ENCODE measurements around the gene PRSS56. TPM values are rescaled to one million over a fixed set of nuclear protein-coding genes. Genes with fewer than 3 reads are reported as not detected.

PRSS56 gene
- total RNA-seq, 1 donor from 2014 or later: not detected

GRCh38 chr2:232574674-232575403 is 54.7 kb downstream of the PRSS56 start:
- Histone ChIP-seq H3K27ac (no peak overlapping the region), H3K4me1 (peaks cover 12% of the 10 kb centered on the region), H4K20me1 (ENCODE audit: low read depth) (peaks cover 3% of the 10 kb centered on the region), H3K9ac (no peak overlapping the region), H3F3A (ENCODE audit: low read depth) (no peaks in the 10 kb centered on the region), H3K36me3 (no peaks in the 10 kb centered on the region), H3K79me2 (ENCODE audit: low read depth) (no peaks in the 10 kb centered on the region), H3K4me3 (no peak overlapping the region), H3K4me2 (no peak overlapping the region), H2AFZ (replicated peaks) (no peak overlapping the region), H3K27me3 (no peaks in the 10 kb centered on the region), H3K9me3 (ENCODE audit: low read depth) (no peaks in the 10 kb centered on the region)
- H3K9me3 Mint-ChIP-seq: no peaks in the 10 kb centered on the region
- peaks cover 21% of the 10 kb centered on the region for H3K36me3 Mint-ChIP-seq
- H3K27me3 Mint-ChIP-seq (ENCODE audit: insufficient read depth, low read depth): peaks cover 2% of the 10 kb centered on the region
- peaks cover 10% of the 10 kb centered on the region for H3K4me1 Mint-ChIP-seq
- H3K27ac Mint-ChIP-seq: no peak overlapping the region
- TF ChIP-seq CTCF (IDR thresholded peaks at IDR 0.05) (no peak), EZH2phosphoT487 (IDR thresholded peaks at IDR 0.05) (no peak), EZH2 (IDR thresholded peaks at IDR 0.05) (no peak)
- no peak for DNase-seq (ENCODE audit: low spot score)
- H3K4me3 Mint-ChIP-seq: no peak overlapping the region

Other genes starting within 250 kb of the PRSS56 start
- gene ALPP, start 141.6 kb upstream of the PRSS56 start, total RNA-seq (ENCODE audit: low replicate concordance): not detected in 2 replicates
- not detected in 2 replicates for gene ALPG, start 113.5 kb upstream of the PRSS56 start, total RNA-seq (ENCODE audit: low replicate concordance)
- gene ALPI, start 64.2 kb upstream of the PRSS56 start, total RNA-seq (ENCODE audit: low replicate concordance): not detected in 2 replicates
- gene ECEL1, start 32.6 kb upstream of the PRSS56 start, total RNA-seq (ENCODE audit: low replicate concordance): 0.84 and 3.8 TPM in 2 replicates
- 0.19 TPM in 1 of 2 replicates, not detected in the other for gene CHRND, start 5.8 kb downstream of the PRSS56 start, total RNA-seq (ENCODE audit: low replicate concordance)
- not detected in 2 replicates for gene CHRNG, start 19.3 kb downstream of the PRSS56 start, total RNA-seq (ENCODE audit: low replicate concordance)
- gene TIGD1, start 30.2 kb downstream of the PRSS56 start, total RNA-seq (ENCODE audit: low replicate concordance): 12.2 and 14.6 TPM in 2 replicates
- 72.5 and 97.0 TPM in 2 replicates for gene EIF4E2, start 30.3 kb downstream of the PRSS56 start, total RNA-seq (ENCODE audit: low replicate concordance)
- gene EFHD1, start 113.2 kb downstream of the PRSS56 start, total RNA-seq (ENCODE audit: low replicate concordance): 5.9 and 7.0 TPM in 2 replicates
- 71.4 and 76.3 TPM in 2 replicates for gene GIGYF2, start 176.9 kb downstream of the PRSS56 start, total RNA-seq (ENCODE audit: low replicate concordance)